Measurements from ENCODE around the gene ARGLU1. TPM values are rescaled to one million over a fixed set of nuclear protein-coding genes. Genes with fewer than 3 reads are reported as not detected.

ARGLU1 gene
- total and polyA plus RNA-seq, 11 donors: 14.2 to 54.0 (median 28.1) TPM

- H3K4me3 ChIP-seq: no peak overlapping the region
- H3K9me3 ChIP-seq: no peaks in the 10 kb centered on the region
- H3K27ac ChIP-seq: peak overlapping the region in 3 of 12 donors; percentile 2 to 59 (median 2)
- TF ChIP-seq CTCF (IDR thresholded peaks at IDR 0.05) (no peak), POLR2A (IDR thresholded peaks at IDR 0.05) (no peak)
- H3K4me1 ChIP-seq: peaks cover 4 to 69% (median 38%) of the 10 kb centered on the region in 12 donors
- no peaks in the 10 kb centered on the region for H3K27me3 ChIP-seq
- intact Hi-C loops (cut with DNase I): no loop called here
- DNase-seq (no peak), ATAC-seq (peak in 1 of 4 donors; percentile 51)
- peaks cover 0 to 60% (median 59%) of the 10 kb centered on the region in 9 donors for H3K36me3 ChIP-seq
These were observed 9.4 kb downstream of the ARGLU1 start for GRCh38 chr13:106558527-106558926.

- Histone ChIP-seq H3K27me3 (no peaks in the 10 kb centered on the region), H3K36me3 (peaks cover 0 to 85% (median 77%) of the 10 kb centered on the region in 9 donors), H3K4me3 (no peak overlapping the region), H3K4me1 (peaks cover 4 to 62% (median 31%) of the 10 kb centered on the region in 12 donors), H3K9me3 (no peaks in the 10 kb centered on the region), H3K27ac (no peak overlapping the region)
- intact Hi-C loops (cut with DNase I): no loop called here
- TF ChIP-seq CTCF (IDR thresholded peaks at IDR 0.05) (no peak), POLR2A (IDR thresholded peaks at IDR 0.05) (no peak)
- DNase-seq: no peak
- ATAC-seq: no peak
- 90 to 95% (median 92%) methylated on average over 4 of the region's 4 CpGs for WGBS, 4 donors
These were observed 12.2 kb downstream of the ARGLU1 start for GRCh38 chr13:106555631-106556328.

GRCh38 chr13:106551751-106552150, 16.2 kb downstream of the ARGLU1 start:
- H3K9me3 ChIP-seq: no peaks in the 10 kb centered on the region
- WGBS, 4 donors: 84 to 89% (median 85%) methylated on average over 3 of the region's 3 CpGs
- DNase-seq (no peak), ATAC-seq (no peak)
- H3K4me3 ChIP-seq: no peak overlapping the region
- H3K36me3 ChIP-seq: peaks cover 0 to 76% (median 69%) of the 10 kb centered on the region in 9 donors
- H3K27me3 ChIP-seq: no peaks in the 10 kb centered on the region
- TF ChIP-seq CTCF (IDR thresholded peaks at IDR 0.05) (no peak), POLR2A (IDR thresholded peaks at IDR 0.05) (no peak)
- intact Hi-C loops (cut with DNase I): loop anchor here in 1 of 10 donors (5.0 kb wide), 1 partner anchor 71 kb away; no protein-coding TSS in a partner anchor
- peak overlapping the region in 1 of 12 donors; percentile 13 for H3K27ac ChIP-seq
- peaks cover 0 to 51% (median 28%) of the 10 kb centered on the region in 12 donors for H3K4me1 ChIP-seq

- ATAC-seq (peak in 1 of 4 donors; percentile 20), DNase-seq (no peak)
- H3K27me3 ChIP-seq: no peaks in the 10 kb centered on the region
- peaks cover 0 to 73% (median 65%) of the 10 kb centered on the region in 9 donors for H3K36me3 ChIP-seq
- 89 to 100% (median 96%) methylated on average over 1 of the region's 1 CpG for WGBS, 4 donors
- TF ChIP-seq POLR2A (IDR thresholded peaks at IDR 0.05) (no peak), CTCF (IDR thresholded peaks at IDR 0.05) (no peak)
- H3K9me3 ChIP-seq: no peaks in the 10 kb centered on the region
- peaks cover 0 to 52% (median 28%) of the 10 kb centered on the region in 12 donors for H3K4me1 ChIP-seq
- intact Hi-C loops (cut with DNase I): loop anchor here in 1 of 10 donors (5.0 kb wide), 1 partner anchor 71 kb away; no protein-coding TSS in a partner anchor
- no peak overlapping the region for H3K4me3 ChIP-seq
- peak overlapping the region in 3 of 12 donors; percentile 3 to 17 (median 13) for H3K27ac ChIP-seq
These were observed 16.6 kb downstream of the ARGLU1 start for GRCh38 chr13:106551350-106551749.
